Measurements from ENCODE around the gene IRAK3.

Gene IRAK3

GRCh38 chr12:66188584-66189485, at the start of gene IRAK3:
Gene IRAK3 (plus strand): TSS chr12:66189214. CDS start chr12:66189300, 86 bp downstream.
- peak; percentile 34 for DNase-seq

GRCh38 chr12:66139328-66139727, 49.7 kb upstream of the IRAK3 start:
- no peak for DNase-seq

GRCh38 chr12:66140731-66141130, 48.3 kb upstream of the IRAK3 start:
- no peak for DNase-seq

- DNase-seq: no peak
Observed at GRCh38 chr12:66141299-66141698, 47.7 kb upstream of the IRAK3 start.

- DNase-seq: no peak
Observed at GRCh38 chr12:66142826-66143225, 46.2 kb upstream of the IRAK3 start.

GRCh38 chr12:66143868-66144267, 45.1 kb upstream of the IRAK3 start:
- DNase-seq: no peak

GRCh38 chr12:66144791-66145754, 43.9 kb upstream of the IRAK3 start:
- peak; percentile 39 for DNase-seq

- no peak for DNase-seq
Observed at GRCh38 chr12:66149702-66150398, 39.2 kb upstream of the IRAK3 start.

- DNase-seq: no peak
Observed at GRCh38 chr12:66152732-66153131, 36.3 kb upstream of the IRAK3 start.

- no peak for DNase-seq
Observed at GRCh38 chr12:66154776-66155175, 34.2 kb upstream of the IRAK3 start.

- no peak for DNase-seq
Observed at GRCh38 chr12:66156654-66157053, 32.4 kb upstream of the IRAK3 start.

- DNase-seq: no peak
Observed at GRCh38 chr12:66159123-66159522, 29.9 kb upstream of the IRAK3 start.

- DNase-seq: no peak
Observed at GRCh38 chr12:66160704-66161103, 28.3 kb upstream of the IRAK3 start.

GRCh38 chr12:66162701-66163100, 26.3 kb upstream of the IRAK3 start:
- DNase-seq: no peak

GRCh38 chr12:66163289-66163688, 25.7 kb upstream of the IRAK3 start:
- no peak for DNase-seq

- DNase-seq: no peak
Observed at GRCh38 chr12:66164349-66164821, 24.6 kb upstream of the IRAK3 start.

- no peak for DNase-seq
Observed at GRCh38 chr12:66165141-66165540, 23.9 kb upstream of the IRAK3 start.

GRCh38 chr12:66166561-66166960, 22.5 kb upstream of the IRAK3 start:
- no peak for DNase-seq

GRCh38 chr12:66168410-66168809, 20.6 kb upstream of the IRAK3 start:
- no peak for DNase-seq

GRCh38 chr12:66169221-66170170, 19.5 kb upstream of the IRAK3 start, which contains the start of gene TMBIM4:
Gene TMBIM4 (minus strand): TSS chr12:66169996. CDS start chr12:66169951, 45 bp downstream.
- peak; percentile 95 for DNase-seq

GRCh38 chr12:66170606-66171005, 18.4 kb upstream of the IRAK3 start:
- DNase-seq: no peak

Measured in NCI-H82 (cell line).